ENCODE results near the gene IL21.

IL21 gene

DNA sequence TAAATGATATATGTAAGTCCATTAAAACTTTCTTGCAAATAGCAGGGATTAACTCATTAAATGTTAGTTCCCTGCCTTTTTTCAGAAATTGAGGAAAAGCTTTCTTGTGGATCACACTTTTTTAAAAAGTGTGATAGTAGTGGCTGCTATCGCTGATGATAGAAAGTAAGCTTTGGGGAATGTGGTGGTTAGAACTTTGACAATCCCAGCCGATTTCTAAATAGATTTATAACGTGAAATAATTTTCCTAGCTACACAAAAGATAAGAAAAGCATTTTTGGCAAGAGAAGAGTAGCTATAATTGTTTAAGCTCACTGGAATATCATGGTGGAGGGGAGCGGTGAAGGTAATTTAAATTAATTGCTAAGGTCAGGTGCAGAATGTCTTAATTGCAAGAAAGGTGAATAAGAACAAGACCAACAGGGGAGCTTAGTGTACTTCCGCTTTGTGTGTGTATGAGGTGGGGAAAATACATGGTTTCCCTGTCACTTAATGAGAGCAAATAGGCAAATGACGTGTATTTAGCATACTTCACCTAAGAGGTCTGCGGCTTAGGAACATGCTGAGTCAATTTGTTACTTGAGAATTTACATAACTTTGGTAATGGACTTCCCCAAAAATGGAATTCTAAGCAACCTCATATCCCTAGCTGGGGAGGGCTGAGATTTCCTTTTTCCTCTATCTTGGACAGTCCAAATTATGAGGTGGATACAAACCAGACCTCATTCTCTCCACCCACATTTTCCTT lies 11.7 kb upstream of the IL21 start:
- no peak for DNase-seq

DNA sequence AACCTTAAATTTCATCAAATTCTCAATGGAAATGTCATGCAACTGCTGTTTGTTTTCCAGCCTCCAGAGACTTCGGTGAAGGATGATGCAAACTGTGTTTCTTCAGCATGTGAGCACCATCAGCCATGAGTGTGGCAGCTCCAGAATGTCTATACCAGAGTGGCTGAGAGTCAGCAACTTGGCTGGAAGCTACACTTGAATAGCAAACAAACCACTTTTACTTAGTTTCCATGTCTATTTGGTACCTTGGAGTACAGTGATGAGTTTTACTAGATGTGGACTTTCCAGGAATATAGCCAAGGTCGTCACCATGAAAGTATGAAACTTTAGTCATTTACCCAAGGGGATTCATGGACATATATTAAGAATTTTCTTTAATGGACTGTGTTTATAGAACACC lies 4.3 kb upstream of the IL21 start:
- no peak for DNase-seq

DNA sequence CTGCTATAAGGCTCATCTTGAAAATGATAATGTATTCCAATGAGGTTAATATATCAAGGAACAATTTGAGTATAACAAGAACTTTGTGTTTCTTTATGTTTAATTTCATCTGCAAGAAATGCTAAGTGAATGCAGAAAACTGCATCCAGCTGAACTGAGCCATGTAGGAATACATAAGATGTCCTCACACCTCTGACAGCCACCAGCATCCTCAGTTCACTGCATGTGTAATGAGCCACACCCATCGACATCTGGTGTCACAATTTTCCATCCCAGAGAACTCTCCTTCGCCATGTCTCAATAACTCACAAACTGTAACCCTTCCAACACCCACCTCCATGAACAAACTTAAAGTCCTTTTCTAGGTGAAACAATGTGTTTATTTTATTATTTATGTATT lies 3.3 kb upstream of the IL21 start:
- no peak for DNase-seq

DNA sequence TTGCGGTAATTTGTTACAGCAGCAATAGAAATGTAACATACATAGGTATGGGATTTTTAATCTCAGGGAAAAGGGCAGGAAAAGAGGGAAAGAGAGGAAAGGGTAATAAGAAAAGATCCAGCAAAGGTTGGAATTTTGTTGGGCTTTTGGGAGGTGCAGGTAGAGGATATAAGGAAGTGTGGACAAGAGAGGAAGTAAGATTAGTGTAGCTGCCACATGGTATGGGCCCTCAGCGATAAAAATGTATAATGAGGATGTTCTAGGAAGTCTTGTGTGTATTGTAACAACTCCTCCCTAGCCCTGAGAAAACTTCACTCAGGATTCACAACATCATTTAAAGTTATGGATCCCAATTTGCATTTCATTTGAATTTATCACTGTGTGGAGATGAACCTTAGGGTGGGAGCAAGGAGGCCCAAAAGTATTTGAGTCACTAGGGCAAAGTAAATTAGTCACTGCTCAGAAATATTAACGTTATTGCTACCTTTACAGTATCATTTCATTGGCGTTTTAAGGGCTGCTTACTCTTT lies 2.8 kb upstream of the IL21 start:
- no peak for DNase-seq

DNA sequence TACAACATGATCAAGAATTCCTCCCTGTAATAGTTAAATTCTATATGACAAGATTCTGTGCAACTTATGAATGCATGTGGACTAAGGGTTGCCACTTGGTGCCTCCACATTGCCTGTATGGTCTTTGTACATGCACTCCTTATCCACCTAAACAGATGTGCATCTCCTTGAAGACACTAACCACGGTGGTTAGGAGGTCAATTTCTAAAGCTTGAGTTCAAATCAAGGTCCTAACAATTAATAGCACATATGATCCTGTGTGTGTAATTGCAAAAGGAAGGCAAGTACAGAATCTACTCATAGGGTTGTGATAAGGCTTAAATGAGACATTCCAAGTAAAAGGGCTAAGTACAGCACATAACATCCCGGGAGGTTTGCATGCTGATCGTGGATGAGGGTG lies 1.5 kb upstream of the IL21 start:
- DNase-seq = no peak

DNA sequence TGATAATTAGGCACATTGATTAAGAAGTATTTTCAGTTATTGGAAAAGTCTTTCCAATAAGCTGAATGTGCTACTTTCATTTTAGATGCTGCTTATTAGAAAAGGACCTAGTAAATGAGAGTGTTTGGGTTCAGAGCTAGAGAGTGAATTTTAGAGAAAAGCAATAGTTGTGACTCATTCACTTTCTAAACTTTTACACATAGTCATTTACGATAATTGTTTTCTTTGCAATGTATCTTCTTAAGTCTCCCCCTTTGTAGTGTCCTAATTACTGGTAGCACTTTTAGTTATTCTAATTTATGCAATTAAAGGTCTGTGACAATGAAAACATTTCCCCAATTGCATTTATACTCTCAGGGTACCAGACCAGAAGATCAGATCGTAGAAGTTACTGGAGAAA lies 1.3 kb downstream of the IL21 start:
- DNase-seq = no peak

DNA sequence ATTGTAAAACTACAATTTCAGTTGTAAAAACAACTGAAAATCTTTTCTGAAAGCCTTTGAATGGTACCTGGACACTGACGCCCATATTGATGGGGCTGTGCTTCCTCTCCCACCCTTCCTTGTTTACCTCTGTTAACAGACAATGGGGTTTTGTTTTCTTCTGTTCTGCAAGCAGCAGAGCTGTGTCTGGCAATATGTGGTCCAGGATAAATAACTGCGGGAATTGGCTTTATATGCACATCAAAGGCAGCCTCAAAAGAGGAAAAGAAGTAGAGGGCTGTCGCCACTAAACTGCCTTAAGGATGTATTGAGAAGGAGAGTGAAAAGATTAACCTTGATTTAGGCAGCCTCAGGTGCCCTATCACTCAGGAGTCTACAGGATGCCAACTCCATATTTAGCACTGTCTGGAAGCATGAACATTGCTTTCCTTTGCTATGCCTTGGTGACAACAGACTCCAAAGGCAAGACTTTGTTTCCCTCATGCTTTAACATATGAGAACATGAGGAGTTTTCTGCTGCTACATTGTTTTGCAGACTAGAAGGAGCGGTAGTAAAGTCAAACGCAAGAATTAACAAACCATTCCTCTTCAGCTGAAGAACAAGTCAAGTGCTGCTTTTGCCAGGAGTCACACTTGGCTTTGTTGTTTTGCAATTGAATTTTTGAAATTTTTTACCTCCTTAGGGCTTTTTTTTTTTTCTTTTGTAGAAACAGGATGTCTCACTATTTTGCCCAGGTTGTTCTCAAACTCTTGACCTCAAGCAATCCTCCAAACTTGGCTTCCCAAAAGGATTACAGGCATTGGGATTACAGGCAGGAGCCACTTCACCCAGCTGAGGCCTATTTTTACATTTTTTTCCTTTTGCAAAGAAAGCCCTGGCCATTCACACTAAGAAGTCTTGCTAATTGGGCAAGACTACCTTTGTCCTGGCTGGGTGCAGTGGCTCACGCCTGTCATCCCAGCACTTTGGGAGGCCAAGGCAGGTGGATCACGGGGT lies 3.0 kb downstream of the IL21 start:
- DNase-seq = no peak

DNA sequence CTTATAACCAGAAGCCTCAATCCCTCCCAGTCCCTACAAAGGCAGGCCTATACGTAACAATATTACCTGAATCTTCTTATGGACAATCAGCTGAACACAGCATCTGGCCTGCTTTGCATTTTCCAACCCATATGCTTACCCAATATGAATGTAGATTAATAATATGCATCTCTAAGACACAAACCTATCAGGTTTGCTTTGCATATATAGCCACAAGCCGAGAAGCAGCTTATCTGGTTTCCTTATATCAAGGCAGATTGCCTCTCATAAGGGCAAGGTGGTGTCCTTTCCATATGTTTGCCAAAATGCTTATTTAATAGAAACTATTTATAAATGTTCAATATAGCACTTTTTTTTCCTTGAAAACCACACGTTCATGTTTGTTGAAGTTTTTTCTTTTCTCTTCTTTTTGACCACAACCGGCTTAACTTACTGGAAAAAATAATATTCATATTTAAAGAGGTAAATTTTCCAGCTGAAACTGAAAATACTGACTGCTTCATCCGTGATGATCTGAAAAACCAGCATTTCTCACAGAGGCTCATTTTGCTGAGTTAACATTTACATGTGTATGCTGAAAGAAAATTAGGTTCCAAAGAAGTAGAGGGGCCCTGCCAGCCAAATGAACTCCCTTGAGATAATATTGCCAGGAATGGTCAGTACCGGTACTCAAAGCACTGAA lies 3.8 kb downstream of the IL21 start:
- DNase-seq = no peak

DNA sequence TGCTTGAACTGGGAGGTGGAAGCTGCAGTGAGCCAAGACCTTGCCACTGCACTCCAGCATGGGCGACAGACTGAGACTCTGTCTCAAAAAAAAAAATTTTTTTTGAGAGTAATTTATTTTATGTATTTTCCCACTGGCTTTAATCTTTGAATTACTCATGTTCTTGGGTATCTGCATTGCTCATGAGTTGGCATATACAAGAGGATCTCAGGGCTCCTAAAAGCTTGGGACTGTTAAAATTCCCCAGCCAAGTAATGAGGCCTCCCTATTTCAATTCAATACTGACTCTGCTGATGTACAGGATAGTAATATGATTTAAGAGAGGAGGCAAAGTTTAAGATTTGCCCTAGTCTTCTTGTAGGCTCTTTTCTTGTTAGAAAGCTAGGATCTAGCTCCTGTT lies 6.2 kb downstream of the IL21 start:
- DNase-seq = no peak

DNA sequence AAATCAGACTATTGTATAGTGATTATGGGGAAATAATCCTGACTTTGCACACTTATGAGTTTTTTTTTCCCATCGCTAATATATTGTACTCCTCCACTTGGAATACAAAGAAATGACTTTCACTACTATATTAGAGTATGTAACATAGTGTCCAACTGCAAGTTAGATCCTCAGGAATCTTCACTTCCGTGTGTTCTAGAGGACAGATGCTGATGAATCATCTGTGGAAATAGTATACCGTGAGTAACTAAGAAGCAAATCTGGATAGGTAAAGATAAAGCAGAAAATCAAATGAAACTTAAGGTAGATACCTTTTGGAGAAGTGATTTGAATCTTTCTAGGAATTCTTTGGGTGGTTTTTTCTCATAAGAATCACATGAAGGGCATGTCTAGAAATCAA lies 8.3 kb downstream of the IL21 start:
- no peak for DNase-seq

DNA sequence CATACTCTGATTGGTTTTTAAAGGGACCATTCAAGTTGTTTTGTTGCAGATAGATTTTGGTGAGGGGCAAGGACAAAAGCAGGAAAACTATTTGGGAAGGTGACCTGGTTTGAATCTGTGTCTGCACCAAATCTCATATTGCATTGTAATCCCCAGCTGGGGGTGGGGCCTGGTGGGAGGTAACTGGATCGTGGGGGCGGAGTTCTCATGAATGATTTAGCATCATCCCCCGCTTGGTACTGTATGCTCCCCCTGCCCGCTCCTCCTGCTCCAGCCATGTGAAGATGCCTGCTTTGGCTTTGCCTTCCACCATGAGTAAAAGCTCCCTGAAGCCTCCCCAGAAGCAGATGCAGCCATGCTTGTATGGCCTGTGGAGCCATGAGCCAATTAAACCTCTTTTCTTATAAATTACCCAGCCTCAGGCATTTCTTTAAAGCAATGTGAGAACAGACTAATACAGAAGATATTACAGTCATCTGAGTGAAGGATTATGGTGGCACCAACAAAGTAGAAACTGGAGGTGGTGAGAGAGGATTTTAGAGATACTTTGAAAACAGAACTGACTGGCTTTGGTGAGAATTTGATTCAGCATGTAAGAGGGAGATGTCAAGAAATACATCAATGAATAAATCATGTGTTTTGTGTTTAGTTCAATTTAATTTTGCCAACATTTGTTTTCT lies 14.4 kb downstream of the IL21 start:
- DNase-seq = no peak

DNA sequence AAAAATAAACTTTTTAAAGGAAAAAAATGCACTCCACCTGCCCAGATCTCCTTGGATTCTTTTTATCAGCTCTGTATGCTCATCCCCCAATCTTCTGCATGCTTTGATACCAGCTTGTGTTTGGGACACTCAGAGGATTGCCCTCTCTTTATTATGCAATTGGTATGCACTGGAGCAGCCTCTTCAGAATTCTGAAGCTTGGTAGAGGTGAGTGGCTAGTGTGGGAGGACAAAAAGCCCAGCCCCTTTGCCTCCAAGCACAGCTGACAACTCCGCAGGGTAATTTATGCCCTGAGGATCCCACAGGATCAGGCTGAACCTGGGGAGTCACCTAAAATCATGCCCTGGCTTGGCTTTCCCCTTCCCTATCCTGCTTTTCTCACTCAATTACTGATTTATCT lies 16.7 kb downstream of the IL21 start:
- DNase-seq = no peak

DNA sequence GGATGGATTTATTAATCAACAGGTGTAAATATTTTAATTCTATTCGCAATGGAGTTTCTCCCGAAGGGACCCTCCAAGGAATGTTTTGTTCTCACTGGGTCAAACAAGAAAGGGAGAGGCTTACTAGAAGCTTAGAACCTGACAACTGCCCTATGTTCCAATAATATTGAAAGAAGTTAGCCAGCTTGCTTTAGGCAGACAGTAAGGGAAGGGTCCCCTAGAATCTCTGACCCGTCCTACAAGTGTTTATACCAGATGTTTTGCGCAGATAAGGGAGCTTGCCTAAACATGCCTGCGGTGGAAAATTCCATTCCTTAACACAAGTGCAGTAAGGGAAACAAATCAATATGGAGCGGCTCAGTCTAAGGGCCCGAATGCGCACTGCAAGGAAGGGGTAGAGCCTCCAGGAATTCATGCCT lies 17.7 kb downstream of the IL21 start:
- no peak for DNase-seq

DNA sequence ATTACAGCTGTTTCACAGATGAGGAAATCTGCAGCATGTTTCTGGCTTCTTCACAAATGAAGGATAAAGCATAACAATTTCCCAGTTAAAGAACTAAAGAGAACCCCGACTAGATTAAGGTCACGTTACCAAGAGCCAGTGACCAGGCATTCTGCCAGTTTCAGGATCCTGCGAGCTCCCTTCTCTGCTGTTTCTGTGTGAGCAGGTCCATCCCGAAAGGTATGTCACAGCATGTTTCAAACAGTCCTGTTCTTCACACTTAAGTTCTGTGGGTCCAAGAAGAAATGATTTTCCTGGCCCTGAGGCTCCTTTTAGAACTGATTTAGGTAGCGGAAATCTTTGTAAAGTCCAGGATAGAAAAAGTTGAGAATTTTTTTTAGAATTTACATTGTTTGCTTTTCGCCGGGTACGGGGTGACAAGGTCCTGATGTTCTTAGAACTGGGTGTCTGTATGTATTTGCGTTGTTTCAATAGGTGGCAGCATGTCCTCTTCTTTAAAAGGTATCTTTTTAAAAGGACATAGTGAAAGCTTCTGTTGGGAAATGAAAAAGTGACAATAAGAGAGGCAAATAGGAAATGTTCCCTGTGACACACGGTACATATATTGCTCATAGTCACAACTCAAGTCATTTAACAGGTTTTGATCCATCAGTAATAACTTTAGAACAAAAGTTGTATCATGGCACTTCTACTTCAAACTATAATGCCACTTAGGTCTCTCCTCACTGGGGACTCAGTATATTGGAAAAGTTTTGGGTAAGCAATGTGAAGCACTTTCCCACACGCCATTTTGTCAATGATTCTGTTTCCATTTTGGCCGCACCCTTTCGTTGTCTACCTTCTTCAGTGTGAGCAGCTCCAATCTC lies 18.4 kb downstream of the IL21 start:
- no peak for DNase-seq

DNA sequence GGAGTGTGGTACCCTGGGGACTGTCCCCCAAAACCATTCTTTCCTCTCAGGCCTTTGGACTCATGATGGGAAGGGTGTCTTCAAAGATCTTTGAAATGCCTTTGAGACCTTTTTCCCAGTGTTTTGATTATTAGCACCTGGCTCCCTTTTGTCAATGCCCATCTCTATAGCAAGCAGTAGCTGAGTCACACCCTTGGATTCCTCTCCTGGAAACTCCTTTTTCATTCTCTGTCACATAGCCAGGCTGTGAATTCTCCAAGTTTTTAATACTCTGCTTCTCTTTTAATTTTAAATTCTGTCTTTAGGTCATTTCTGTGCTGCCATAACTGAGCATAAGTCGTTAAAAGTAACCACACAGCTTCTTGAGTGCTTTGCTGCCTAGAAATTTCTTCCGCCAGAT lies 29.7 kb downstream of the IL21 start:
- DNase-seq = no peak

DNA sequence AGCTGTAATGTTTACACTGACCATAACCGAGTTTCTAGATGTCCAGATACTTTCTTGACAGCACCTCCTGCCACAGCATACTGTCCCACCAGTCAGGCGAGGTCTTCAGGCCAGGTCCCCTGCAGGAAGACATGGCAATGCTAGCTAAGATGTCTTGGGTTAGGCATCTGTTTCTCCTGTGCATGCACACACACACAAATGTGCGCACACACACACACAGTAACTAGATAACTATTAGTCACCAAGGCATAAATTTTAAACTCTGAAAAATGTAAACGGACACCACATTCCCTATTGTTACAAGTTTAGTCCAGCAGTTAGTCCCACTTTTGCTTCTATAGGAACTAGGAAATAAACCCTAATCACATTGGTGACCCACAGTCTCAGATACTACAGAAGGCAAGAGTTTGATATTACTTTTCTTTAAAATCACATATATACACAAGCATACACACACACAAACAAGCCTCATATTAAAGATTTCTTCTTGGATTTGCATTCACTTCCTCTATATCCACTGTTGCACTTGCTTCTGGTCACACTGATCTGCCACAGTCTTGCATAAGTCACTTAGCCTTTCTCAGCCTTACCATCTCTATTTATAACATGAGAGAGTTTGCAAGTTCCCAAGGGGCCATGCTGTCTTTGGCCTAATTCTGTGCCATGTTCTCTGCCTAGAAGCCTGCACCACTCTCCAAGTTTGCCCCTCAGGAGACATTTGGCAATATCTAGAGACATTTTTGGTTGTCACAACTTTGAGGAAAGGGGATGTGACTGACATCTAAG lies 32.2 kb downstream of the IL21 start:
- DNase-seq = no peak

DNA sequence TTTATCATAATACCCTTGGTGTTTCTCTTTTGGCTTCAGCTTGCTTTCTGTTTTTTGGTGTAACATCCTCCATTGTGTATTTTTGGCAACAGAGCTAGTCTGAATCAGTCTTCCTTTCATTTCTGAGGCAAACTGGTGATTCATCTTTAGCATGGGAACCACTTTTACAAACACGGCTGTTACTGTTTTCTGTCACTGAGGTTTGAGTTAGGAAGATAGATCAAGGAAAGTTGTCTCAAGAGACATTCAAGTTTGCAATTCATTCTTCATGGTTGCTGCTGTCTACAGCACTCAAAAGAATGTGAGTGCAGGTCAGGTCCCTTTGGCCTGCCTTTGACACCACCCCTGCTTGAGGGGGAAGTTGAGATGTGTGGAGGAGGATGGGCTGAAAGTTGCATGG lies 36.3 kb downstream of the IL21 start:
- no peak for DNase-seq

DNA sequence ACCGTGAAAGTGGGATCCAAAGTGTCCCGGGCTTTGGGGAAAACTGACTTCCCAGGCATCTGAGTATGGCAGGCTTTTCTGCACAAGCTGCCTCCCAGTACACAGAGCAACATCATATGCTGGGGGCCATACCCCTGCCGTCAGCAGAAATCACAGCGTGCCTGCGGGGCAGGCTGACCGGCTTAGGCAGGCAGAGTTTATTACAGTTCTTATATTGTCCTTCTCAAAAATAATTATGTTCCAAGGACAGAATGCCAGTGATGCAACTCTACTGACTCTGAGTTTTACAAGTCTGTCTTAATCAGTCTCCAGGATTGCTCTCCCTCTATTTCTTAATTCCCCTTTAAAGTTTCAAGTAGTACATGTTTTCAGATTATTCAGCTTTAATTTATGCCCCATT lies 37.0 kb downstream of the IL21 start:
- DNase-seq = no peak

DNA sequence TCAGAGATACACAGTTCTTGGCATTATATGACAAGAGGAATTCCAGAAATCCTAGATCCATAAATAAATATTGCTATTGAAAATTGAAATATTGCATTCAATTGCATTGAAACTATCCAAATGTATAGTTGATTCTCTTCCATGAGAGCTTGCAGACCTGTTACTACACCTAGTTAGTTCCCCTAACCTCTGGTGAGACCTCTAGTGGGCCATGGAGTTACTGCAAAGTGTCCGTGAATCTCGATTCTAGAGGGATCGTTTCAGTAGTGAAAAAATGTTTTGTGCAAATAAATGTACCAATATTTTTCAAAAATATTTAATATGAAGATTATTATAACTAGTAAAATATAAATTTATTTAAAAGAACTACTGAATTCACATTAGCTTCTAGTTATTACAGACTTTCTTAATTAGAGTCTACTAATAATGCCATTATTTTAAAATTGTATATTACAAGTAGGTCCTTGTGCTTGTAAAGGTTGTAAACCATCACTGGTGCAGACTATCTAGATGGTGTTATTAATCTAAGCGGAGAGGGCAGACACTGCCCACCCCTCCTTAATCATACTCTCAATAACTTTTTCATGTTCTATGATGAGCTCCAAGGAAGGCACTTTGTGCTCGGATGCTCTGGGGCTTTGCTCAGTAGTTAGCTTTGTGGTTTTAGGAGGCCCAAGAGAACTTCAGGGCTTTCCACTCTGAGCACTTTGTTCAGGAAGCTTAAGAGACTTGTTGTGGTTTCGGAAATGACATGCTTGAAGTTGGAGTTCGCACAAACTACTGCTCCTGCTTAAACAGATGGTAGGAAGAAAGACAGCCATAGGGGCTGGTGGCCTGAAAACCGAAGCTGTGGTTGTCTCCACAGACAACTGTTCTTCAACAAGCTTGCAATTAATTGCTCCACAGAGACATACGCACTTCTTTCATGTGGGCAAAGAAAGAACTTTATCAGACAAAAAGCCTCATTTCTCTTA lies 42.8 kb downstream of the IL21 start:
- DNase-seq = peak in 1 of 2 experiments; percentile 10

DNA sequence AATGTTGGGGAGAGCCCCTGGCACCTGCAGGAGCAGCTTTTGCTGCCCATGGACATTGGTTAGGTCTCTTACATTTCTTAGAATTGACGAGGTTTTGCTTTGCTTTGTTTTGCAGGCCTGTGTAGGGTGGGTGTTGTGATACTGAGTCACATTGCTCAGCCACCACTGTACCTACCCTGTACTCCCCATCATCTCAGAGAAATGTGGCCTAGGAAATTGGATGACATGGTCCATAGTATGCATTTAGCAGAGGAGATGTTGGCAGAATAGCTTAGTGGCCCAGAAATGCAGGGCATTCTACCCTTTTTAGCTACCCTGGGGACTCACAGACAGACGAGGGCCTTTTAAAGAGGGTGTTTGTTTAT lies 43.7 kb downstream of the IL21 start:
- DNase-seq = no peak

All from SHP77 (cell line).